Measurements from ENCODE around the gene RBM19.

RBM19 gene

GRCh38 chr12:113804961-113805600 lies 161.0 kb downstream of the RBM19 start:
- no peak for DNase-seq (ENCODE audit: low spot score)

DNA sequence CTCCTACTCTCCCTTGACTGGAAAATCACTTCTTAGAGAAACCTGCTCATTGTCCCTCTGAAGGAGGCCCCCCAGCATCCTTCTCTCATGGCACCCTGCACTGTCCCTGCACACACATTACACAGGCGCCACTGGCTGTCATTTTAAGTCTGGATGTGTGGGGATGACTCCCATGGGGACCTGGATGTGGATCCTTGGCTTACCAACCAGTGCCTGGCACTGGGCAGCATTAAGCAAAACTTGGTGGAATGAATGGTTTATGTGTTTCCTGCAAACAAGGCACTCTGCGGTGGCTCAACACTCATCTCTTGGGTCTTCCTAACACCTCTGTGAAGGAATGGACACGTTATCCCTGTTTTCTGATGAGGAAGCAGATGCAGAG lies 162.4 kb downstream of the RBM19 start:
- DNase-seq (ENCODE audit: low spot score), result no peak

GRCh38 chr12:113802966-113803758 lies 163.0 kb downstream of the RBM19 start:
- DNase-seq (ENCODE audit: low spot score), result no peak

- no peak for DNase-seq (ENCODE audit: low spot score)
Measured at GRCh38 chr12:113802000-113802749, 163.9 kb downstream of the RBM19 start.

DNA sequence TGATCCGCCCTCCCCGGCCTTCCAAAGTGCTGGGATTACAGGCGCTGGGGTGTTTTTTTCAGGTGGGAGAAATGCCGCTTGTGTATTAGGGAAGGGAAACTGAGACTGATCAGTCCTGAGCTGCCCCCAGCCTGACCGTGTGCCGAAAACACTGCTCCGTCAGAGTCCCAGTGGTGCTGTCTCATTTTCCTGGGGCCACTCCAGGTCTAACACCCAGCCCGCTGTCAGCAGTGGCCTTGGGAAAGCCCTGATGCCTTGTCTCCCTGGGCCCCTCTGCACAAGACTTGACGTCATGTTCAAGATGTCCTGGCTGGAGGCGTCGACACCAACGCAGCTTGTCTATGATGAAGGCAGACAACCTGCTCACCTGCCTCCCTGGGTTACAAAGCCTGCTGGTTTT lies 165.9 kb downstream of the RBM19 start:
- DNase-seq (ENCODE audit: low spot score), result no peak

- no peak for DNase-seq (ENCODE audit: low spot score)
Measured at GRCh38 chr12:113798552-113798951, 167.6 kb downstream of the RBM19 start.

GRCh38 chr12:113797535-113797868 lies 168.6 kb downstream of the RBM19 start:
- no peak for DNase-seq (ENCODE audit: low spot score)

DNA sequence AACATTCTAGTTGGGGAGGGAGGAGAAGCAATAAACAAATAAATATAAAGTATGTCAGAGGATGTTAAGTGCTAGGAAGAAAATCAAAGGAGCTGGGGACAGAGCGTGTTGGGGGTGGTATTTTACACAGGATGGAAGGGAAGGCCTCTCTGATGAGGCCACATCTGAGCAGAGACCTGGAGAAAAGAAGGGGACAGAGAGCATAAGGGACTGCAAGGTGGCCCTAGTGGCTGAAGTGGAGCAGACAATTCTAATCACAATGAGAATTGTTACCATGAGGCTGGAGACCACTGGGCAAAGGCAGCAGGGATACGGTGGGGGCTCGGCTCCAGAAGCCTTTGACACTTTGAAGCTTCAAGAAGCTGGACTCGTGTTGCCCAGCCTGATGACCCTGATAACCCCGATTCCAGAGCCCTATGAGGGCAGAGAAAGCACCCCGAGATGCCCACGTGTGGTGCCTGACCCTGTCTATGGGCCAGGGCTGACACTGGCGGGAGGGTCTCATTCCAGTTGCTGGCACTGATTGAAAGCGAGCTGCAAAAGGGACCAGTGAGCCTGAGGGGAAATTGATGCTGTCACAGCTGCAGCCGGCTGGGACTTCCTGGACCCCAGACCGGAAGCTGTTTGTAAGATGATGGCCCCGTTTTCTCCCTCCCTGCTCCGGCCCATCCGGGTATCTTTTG lies 169.1 kb downstream of the RBM19 start:
- no peak for DNase-seq (ENCODE audit: low spot score)

GRCh38 chr12:113796066-113796827 lies 169.9 kb downstream of the RBM19 start:
- no peak for DNase-seq (ENCODE audit: low spot score)

- no peak for DNase-seq (ENCODE audit: low spot score)
Measured at GRCh38 chr12:113795445-113795844, 170.7 kb downstream of the RBM19 start.

DNA sequence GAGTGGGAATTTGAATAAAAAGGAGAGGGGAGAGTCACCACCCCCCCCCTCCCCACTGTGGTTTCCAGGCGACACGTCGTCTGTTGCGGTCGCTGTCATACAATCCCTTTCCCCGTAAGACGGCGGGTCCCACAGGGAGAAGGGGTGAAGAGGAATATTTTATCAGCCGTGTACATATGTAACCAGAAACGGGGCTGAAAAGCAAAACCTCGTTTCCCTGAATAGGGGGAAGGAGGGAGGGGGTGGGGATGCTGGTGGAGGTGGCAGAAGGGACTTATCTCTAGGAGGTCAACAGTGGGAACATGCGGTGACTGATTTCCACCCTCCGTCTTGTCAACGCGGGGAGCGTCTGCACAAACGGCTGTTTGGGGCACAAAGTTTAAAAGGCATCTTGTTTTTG lies 171.4 kb downstream of the RBM19 start:
- no peak for DNase-seq (ENCODE audit: low spot score)

GRCh38 chr12:113793250-113793649 lies 172.9 kb downstream of the RBM19 start:
- no peak for DNase-seq (ENCODE audit: low spot score)

- no peak for DNase-seq (ENCODE audit: low spot score)
Measured at GRCh38 chr12:113792450-113792849, 173.7 kb downstream of the RBM19 start.

- DNase-seq (ENCODE audit: low spot score), result no peak
Measured at GRCh38 chr12:113788020-113788856, 177.9 kb downstream of the RBM19 start.

DNA sequence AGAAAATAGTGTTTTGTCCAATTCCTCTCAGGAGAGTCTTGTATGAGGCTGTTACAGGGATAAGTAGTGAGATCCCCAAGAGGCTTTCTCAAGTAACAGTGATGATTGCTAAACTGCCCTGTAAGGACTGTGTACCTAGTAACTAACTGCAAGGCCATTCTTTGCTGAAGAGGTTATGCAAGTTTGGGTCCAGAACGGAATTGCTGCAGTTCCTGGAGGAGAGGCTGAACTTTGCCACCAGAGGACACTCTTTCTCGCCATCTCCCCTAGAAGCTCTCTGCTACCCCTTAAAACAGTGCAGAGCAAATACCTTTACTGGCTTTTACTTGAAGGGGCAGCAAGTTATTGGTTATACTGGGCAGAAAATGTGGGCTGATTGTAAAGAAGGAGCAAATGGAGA lies 180.0 kb downstream of the RBM19 start:
- DNase-seq (ENCODE audit: low spot score), result no peak

DNA sequence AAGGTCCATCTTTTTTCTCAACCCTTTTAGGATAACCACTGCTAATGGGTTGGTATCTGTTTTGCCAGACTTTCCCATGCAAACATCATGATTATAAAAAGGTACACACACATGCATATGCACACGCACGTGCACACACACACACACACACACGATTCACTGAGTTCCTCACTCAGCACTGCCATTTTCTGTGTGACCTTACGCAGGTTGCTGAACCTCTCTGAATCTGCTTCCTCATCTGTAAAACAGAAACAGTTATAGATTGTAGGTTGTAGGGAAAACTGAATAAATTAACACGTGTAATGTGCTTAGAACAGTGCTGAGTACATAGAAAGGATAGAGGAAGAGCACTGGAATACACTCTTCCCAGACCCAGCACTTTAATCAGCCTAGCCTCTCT lies 182.3 kb downstream of the RBM19 start:
- DNase-seq (ENCODE audit: low spot score), result no peak

DNA sequence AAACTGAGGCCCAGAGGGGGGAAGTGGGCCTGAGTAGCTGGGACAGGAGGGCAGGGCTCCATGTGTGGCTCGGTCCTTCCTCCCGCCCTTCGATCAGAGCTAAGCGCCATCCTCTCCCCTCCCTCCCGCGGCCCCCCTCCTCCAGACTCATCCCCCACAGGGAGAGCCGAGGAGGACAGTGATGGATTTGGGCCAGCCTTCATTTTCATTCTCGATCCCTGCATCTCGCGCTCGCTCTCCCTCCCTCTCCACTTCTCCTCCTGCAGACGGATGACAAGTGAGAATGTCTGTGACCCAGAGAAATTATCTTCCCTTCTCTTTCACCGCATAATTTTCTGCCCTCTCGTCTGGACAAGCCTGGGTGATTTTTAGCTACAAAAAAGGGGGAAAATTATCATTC lies 183.3 kb downstream of the RBM19 start:
- no peak for DNase-seq (ENCODE audit: low spot score)

- DNase-seq (ENCODE audit: low spot score), result no peak
Measured at GRCh38 chr12:113781415-113782198, 184.5 kb downstream of the RBM19 start.

- DNase-seq (ENCODE audit: low spot score), result no peak
Measured at GRCh38 chr12:113779774-113780173, 186.4 kb downstream of the RBM19 start.
